HepG2 (cell line): ENCODE measurements around the gene GFPT2. TPM values are rescaled to one million over a fixed set of nuclear protein-coding genes. Genes with fewer than 3 reads are reported as not detected.

ENCODE experiments used
- ARNTL ChIP-seq: sonication (generic); formaldehyde crosslinking; IDR thresholded peaks from 2 replicates; pipeline ENCODE4 v1.4.0; 2020; ENCODE audit warnings: mild to moderate bottlenecking, missing genetic modification reagents
- ATF1 ChIP-seq: IDR thresholded peaks from 2 replicates; pipeline ENCODE4 v1.6.1; 2016; ENCODE audit warnings: mild to moderate bottlenecking, control low read depth
- ATF5 ChIP-seq: sonication (generic); formaldehyde crosslinking; IDR thresholded peaks from 2 replicates; pipeline ENCODE4 v1.4.0; 2020; ENCODE audit warnings: mild to moderate bottlenecking, low read depth, missing genetic modification reagents
- ATRX ChIP-seq: sonication (generic); formaldehyde crosslinking; IDR thresholded peaks from 2 replicates; pipeline ENCODE4 v1.4.0; 2020; ENCODE audit warnings: missing genetic modification reagents, borderline replicate concordance
- CREM ChIP-seq, 2 experiments: sonication (generic) in 1 of 2; formaldehyde crosslinking in 1 of 2; IDR thresholded peaks; 2 replicates each; pipeline versions ENCODE4 v1.4.0 to v1.6.1; 2016 to 2020; ENCODE audit warnings: antibody characterized with exemption in 1 of 2, mild to moderate bottlenecking in 1 of 2, missing genetic modification reagents in 1 of 2
- CSRNP1 ChIP-seq: sonication (generic); formaldehyde crosslinking; IDR thresholded peaks from 2 replicates; pipeline ENCODE4 v1.8.1; 2023; ENCODE audit warnings: mild to moderate bottlenecking, missing genetic modification reagents
- ELK4 ChIP-seq: sonication (generic); formaldehyde crosslinking; IDR thresholded peaks from 2 replicates; pipeline ENCODE4 v1.9.0; 2021; ENCODE audit warnings: missing genetic modification reagents, borderline replicate concordance
- HOXA3 ChIP-seq: sonication (generic); formaldehyde crosslinking; IDR thresholded peaks from 2 replicates; pipeline ENCODE4 v1.5.0; 2020; ENCODE audit warnings: missing genetic modification reagents
- JUN ChIP-seq: sonication (generic); formaldehyde crosslinking; IDR thresholded peaks from 2 replicates; pipeline ENCODE4 v1.4.0; 2020; ENCODE audit warnings: mild to moderate bottlenecking, missing genetic modification reagents
- KDM4B ChIP-seq: sonication (generic); formaldehyde crosslinking; IDR thresholded peaks from 2 replicates; pipeline ENCODE4 v1.4.0; 2020; ENCODE audit warnings: missing genetic modification reagents
- MAFK ChIP-seq, 2 experiments: IDR thresholded peaks in 1 of 2; conservative IDR thresholded peaks in 1 of 2; 2 replicates each; pipeline ENCODE4 v1.6.1; 2011; ENCODE audit warnings: improper control_type of control experiment in 2 of 2, low read length in 2 of 2
- MED1 ChIP-seq: sonication (generic); formaldehyde crosslinking; IDR thresholded peaks from 2 replicates; pipeline ENCODE4 v1.4.0; 2020; ENCODE audit warnings: missing genetic modification reagents
- MZF1 ChIP-seq: sonication (generic); formaldehyde crosslinking; IDR thresholded peaks from 2 replicates; pipeline ENCODE4 v1.8.1; 2023; ENCODE audit warnings: mild to moderate bottlenecking, missing genetic modification reagents, borderline replicate concordance
- NFATC3 ChIP-seq: sonication (generic); formaldehyde crosslinking; IDR thresholded peaks from 2 replicates; pipeline ENCODE4 v1.5.1; 2020; ENCODE audit warnings: mild to moderate bottlenecking, missing genetic modification reagents
- SNAI1 ChIP-seq: sonication (generic); formaldehyde crosslinking; IDR thresholded peaks from 2 replicates; pipeline ENCODE4 v1.5.0; 2020; ENCODE audit warnings: mild to moderate bottlenecking, missing genetic modification reagents, borderline replicate concordance
- STAG1 ChIP-seq: sonication (generic); formaldehyde crosslinking; IDR thresholded peaks from 2 replicates; pipeline ENCODE4 v1.4.0; 2020; ENCODE audit warnings: missing genetic modification reagents
- TCF7L2 ChIP-seq: IDR thresholded peaks from 2 replicates; pipeline ENCODE4 v1.6.1; 2011; ENCODE audit warnings: mild to moderate bottlenecking, low read depth, low read length, moderate library complexity
- ZNF124 ChIP-seq: sonication (generic); formaldehyde crosslinking; IDR thresholded peaks from 2 replicates; pipeline ENCODE4 v1.4.0; 2020; ENCODE audit warnings: missing genetic modification reagents
- ZNF17 ChIP-seq: sonication (generic); formaldehyde crosslinking; IDR thresholded peaks from 2 replicates; pipeline ENCODE4 v1.5.0; 2020; ENCODE audit warnings: mild to moderate bottlenecking, missing genetic modification reagents
- ZNF224 ChIP-seq: sonication (generic); formaldehyde crosslinking; IDR thresholded peaks from 2 replicates; pipeline ENCODE4 v1.5.0; 2020; ENCODE audit warnings: mild to moderate bottlenecking, missing genetic modification reagents
- ZNF292 ChIP-seq: sonication (generic); formaldehyde crosslinking; IDR thresholded peaks from 2 replicates; pipeline ENCODE4 v1.8.1; 2022; ENCODE audit warnings: mild to moderate bottlenecking, low read depth, missing genetic modification reagents, borderline replicate concordance
- ZNF891 ChIP-seq: sonication (generic); formaldehyde crosslinking; IDR thresholded peaks from 2 replicates; pipeline ENCODE4 v1.5.0; 2020; ENCODE audit warnings: mild to moderate bottlenecking, missing genetic modification reagents
- ZSCAN31 ChIP-seq: sonication (generic); formaldehyde crosslinking; IDR thresholded peaks from 2 replicates; pipeline ENCODE4 v1.5.0; 2020; ENCODE audit warnings: low read depth, mild to moderate bottlenecking, missing genetic modification reagents
- polyA plus RNA-seq, 8 experiments: library from polyadenylated mRNA; depleted of rRNA in 3 of 8; stranded (reverse) in 7 of 8; unstranded in 1 of 8; fragments of >200 nt; fragmentation: Illumina TruSeq in 4 of 8; extraction: Trizol in 4 of 8; gene quantifications; 2 replicates each; pipeline versions ENCODE4 v1.2.1 to v1.2.3, GENCODE V29; 2011 to 2016; ENCODE audit warnings: low read depth in 4 of 8, missing spikeins in 1 of 8, mixed read lengths in 1 of 8; ENCODE audit not compliant: insufficient read depth in 1 of 8
- total RNA-seq, 5 experiments: library from RNA; depleted of rRNA; stranded (reverse); fragments of >200 nt; fragmentation: Illumina TruSeq; extraction: Trizol; gene quantifications; 2 replicates each; pipeline ENCODE4 v1.2.3, GENCODE V29; 2016; ENCODE audit warnings: low read depth in 1 of 5
- TF ChIP-seq, protein P1 (sequence below): sonication (generic); formaldehyde crosslinking; IDR thresholded peaks from 2 replicates; pipeline ENCODE4 v1.4.0; 2020; ENCODE audit warnings: mild to moderate bottlenecking, low read depth, missing genetic modification reagents

GFPT2 gene
- total and polyA plus RNA-seq, 2 of the 13 experiments (the other 11 are each of a cell fraction or from before 2014, with no cell fraction given) = 0.18 TPM

GRCh38 chr5:180291943-180292831 lies 60.9 kb downstream of the GFPT2 start, which contains the start of gene MAPK9 (continued):
- TF ChIP-seq STAG1 (CRISPR knock-in tag) (no peak), SNAI1 (CRISPR knock-in tag) (no peak), TCF7L2 (no peak), KDM4B (CRISPR knock-in tag) (no peak), ZNF17 (CRISPR knock-in tag) (no peak), ZNF224 (CRISPR knock-in tag) (no peak), ATRX (CRISPR knock-in tag) (no peak), JUN (no peak), ZSCAN31 (CRISPR knock-in tag) (peak; percentile 65), NFATC3 (CRISPR knock-in tag) (no peak), ATF5 (no peak), ZNF124 (no peak), MZF1 (CRISPR knock-in tag) (no peak), MAFK (conservative IDR thresholded peaks at IDR 0.05 in 1 of 2, IDR thresholded peaks at IDR 0.05 in 1 of 2; ENCODE audit: low read length in 2 of 2) (no peak), MED1 (CRISPR knock-in tag) (no peak), CSRNP1 (CRISPR knock-in tag) (no peak), ARNTL (no peak), CREM (IDR thresholded peaks at IDR 0.05) (no peak), CREM (CRISPR knock-in tag; IDR thresholded peaks at IDR 0.05) (no peak), HOXA3 (CRISPR knock-in tag) (no peak), ZNF292 (no peak), ELK4 (CRISPR knock-in tag) (no peak), ATF1 (CRISPR knock-in tag) (no peak), ZNF891 (CRISPR knock-in tag) (no peak)
- TF ChIP-seq, protein P1, sequence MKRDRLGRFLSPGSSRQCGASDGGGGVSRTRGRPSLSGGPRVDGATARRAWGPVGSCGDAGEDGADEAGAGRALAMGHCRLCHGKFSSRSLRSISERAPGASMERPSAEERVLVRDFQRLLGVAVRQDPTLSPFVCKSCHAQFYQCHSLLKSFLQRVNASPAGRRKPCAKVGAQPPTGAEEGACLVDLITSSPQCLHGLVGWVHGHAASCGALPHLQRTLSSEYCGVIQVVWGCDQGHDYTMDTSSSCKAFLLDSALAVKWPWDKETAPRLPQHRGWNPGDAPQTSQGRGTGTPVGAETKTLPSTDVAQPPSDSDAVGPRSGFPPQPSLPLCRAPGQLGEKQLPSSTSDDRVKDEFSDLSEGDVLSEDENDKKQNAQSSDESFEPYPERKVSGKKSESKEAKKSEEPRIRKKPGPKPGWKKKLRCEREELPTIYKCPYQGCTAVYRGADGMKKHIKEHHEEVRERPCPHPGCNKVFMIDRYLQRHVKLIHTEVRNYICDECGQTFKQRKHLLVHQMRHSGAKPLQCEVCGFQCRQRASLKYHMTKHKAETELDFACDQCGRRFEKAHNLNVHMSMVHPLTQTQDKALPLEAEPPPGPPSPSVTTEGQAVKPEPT = no peak
